ENCODE data around the gene MRPS7.

The MRPS7 gene

GRCh38 chr17:75315541-75316243 is 54.0 kb downstream of the MRPS7 start:
- FAIRE-seq = no peak
